ENCODE measurements around the gene ZNF485.

GRCh38 chr10:43653746-43654145 lies 47.5 kb downstream of the ZNF485 start:
- TF ChIP-seq PATZ1 (CRISPR knock-in tag; IDR thresholded peaks at IDR 0.05; ENCODE audit: borderline replicate concordance) (no peak), ZFP30 (CRISPR knock-in tag; IDR thresholded peaks at IDR 0.05) (no peak), ZFP3 (CRISPR knock-in tag; IDR thresholded peaks at IDR 0.05) (no peak), SNAI2 (CRISPR knock-in tag; IDR thresholded peaks at IDR 0.05) (no peak), ESRRG (CRISPR knock-in tag; IDR thresholded peaks at IDR 0.05) (no peak), OSR1 (CRISPR knock-in tag; IDR thresholded peaks at IDR 0.05) (no peak), ZNF565 (CRISPR knock-in tag; conservative IDR thresholded peaks at IDR 0.05; ENCODE audit: low read depth) (no peak), POU6F1 (CRISPR knock-in tag; IDR thresholded peaks at IDR 0.05; ENCODE audit: borderline replicate concordance, low read depth) (no peak), ARNTL (CRISPR knock-in tag; IDR thresholded peaks at IDR 0.05; ENCODE audit: borderline replicate concordance, low read depth) (no peak)
- TF ChIP-seq, protein P1, sequence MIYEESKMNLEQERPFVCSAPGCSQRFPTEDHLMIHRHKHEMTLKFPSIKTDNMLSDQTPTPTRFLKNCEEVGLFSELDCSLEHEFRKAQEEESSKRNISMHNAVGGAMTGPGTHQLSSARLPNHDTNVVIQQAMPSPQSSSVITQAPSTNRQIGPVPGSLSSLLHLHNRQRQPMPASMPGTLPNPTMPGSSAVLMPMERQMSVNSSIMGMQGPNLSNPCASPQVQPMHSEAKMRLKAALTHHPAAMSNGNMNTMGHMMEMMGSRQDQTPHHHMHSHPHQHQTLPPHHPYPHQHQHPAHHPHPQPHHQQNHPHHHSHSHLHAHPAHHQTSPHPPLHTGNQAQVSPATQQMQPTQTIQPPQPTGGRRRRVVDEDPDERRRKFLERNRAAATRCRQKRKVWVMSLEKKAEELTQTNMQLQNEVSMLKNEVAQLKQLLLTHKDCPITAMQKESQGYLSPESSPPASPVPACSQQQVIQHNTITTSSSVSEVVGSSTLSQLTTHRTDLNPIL (CRISPR knock-in tag; IDR thresholded peaks at IDR 0.05; ENCODE audit: low read depth), result no peak

All from SK-N-SH treated with all-trans-retinoic acid at 6 μM for 48 hours (cell line).